ENCODE measurements around the gene IRF8.
"Not testable (repeated sequence)": the region's sequence is repeated elsewhere in the genome, so short reads cannot be mapped to it uniquely, and the experiment has no call there.

IRF8 gene

DNA sequence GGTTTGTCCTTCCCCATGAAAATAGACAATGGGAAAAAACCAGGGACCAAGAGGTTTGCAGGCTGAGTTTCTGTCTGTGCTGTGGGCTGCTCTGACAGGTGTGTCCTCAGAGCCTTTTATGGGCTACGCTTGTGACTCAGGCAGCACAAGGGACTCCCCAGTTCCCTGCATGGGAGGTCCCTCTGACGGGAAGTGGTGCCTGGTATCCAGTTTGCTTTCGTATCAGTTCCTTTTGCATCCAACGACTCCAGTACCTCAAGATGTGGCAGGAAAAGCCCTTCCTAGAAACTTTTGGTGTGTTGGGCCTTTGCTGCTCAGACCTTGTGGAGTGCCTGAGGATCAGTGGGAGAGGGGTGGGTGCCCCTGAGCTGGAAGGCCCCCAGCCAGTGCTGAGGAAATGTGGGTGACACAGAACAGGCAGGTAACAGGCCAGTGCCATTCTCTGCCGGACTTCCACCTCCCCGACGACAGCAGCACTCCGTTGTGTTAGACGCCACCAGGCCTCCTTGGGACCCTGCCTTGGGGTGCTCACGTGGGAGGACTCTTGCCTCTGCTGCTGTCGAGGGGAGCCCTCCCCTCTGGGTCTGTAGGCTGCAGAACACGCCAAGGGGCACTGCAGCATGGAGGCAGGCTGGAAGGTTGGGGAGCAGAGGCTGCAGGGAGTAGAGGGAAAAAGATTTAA lies 38.4 kb upstream of the IRF8 start:
- in situ Hi-C loops (cut with MboI; ENCODE audit: low sequenced_read_pairs): no loop called here
- Histone ChIP-seq H3K4me3 (no peak overlapping the region), H3K9me3 (no peaks in the 10 kb centered on the region), H3K36me3 (replicated peaks) (no peaks in the 10 kb centered on the region), H3K27me3 (ENCODE audit: low read depth) (peaks cover 11% of the 10 kb centered on the region), H3K4me1 (no peaks in the 10 kb centered on the region)
- DNase-seq (ENCODE audit: low spot score in 2 of 2): no peak

DNA sequence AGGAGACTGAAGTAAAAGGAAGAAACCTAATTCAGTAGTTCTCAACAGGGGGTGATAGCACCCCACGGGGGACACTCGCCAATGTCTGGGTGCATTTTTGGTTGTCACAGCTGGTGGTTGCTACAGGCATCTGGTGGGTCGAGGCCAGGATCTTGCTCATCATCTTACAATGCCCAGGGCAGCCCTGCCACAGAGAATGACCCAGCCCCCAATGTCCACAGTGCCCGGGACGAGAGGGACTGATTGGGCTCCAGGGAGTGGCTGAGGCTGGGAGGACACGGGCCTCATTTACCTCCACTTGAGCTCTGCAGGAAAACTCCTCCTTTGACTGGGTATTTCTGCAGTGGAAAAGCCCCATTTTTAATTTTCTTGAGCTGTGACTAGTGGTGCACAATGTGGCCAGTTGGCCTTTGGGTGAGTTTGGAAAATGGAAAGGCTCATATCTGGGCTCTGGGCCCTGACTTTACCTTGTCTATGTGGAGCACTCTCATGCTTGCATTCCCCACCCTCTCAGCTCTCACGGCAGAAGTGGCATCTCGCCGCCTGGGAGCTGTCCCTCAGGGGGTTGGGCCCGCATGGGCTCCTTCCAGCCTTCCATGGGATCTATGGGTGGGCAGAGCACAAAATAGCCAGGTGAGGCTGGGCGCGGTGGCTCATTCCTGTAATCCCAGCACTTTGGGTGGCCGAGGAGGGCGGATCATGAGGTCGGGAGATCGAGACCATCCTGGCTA lies 37.7 kb upstream of the IRF8 start:
- Histone ChIP-seq H3K9me3 (no peaks in the 10 kb centered on the region), H3K4me3 (no peak overlapping the region), H3K27me3 (ENCODE audit: low read depth) (peaks cover 11% of the 10 kb centered on the region), H3K36me3 (replicated peaks) (no peaks in the 10 kb centered on the region), H3K4me1 (no peaks in the 10 kb centered on the region)
- DNase-seq (ENCODE audit: low spot score in 2 of 2): no peak
- in situ Hi-C loops (cut with MboI; ENCODE audit: low sequenced_read_pairs): no loop called here

DNA sequence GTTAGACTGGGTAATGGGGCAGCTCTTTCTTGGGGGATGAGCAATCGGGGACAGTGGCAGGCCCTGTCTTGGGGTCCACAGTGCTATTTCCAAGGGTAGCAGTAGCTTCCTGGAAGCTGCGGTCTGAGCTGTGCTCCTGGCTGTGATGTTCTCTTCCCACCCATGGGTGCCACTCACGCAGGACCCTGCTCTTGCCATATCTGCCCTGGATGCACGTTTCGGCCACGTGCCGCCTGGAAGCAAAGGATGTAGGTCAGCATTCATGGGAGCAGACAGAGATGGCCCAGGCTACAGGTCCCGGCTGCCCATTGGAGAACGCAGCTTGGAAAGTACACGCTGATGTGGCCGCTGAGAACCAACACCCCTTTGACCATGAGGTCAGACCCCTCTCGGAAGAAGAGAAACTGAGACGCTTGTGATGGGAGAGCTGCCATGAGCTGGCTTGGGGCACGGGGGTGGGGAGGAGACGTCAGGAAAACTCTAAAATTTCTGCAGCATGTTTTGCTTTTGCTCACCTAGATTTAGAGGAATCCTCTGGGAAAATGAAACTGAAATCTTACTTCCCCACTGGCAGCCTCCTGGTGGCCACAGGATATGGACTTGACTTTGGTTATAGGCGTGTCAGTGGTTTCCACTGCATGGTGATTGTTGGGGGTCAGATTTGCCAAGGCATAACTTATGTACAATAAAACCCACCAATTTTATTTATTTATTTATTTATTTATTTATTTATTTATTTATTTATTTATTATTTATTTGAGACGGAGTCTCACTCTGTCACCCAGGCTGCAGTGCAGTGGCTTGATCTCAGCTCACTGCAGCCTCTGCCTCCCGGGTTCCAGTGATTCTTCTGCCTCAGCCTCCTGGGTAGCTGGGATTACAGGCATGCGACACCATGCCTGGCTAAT lies 36.2 kb upstream of the IRF8 start:
- Histone ChIP-seq H3K9me3 (no peaks in the 10 kb centered on the region), H3K4me3 (no peak overlapping the region), H3K36me3 (replicated peaks) (no peaks in the 10 kb centered on the region), H3K27me3 (ENCODE audit: low read depth) (peaks cover 6% of the 10 kb centered on the region), H3K4me1 (no peaks in the 10 kb centered on the region)
- in situ Hi-C loops (cut with MboI; ENCODE audit: low sequenced_read_pairs): no loop called here
- no peak for DNase-seq (ENCODE audit: low spot score in 2 of 2)

DNA sequence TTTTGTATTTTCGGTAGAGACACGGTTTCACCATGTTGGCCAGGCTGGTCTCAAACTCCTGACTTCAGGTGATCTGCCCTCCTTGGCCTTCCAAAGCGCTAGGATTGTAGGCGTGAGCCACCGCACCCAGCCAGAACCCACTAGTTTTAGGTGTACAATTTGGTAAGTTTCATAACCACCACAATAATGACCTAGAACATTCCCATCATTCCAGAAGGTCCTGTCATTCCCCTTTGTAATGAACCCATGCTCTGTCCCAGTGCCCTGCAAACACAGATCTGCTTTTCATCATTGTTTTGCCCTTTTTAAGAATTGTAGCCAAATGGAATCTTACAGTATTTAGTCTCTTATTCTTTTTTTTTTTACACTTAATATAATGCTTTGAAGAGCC lies 35.6 kb upstream of the IRF8 start:
- no peaks in the 10 kb centered on the region for H3K4me1 ChIP-seq
- peaks cover 3% of the 10 kb centered on the region for H3K27me3 ChIP-seq (ENCODE audit: low read depth)
- H3K9me3 ChIP-seq: no peaks in the 10 kb centered on the region
- no peak overlapping the region for H3K4me3 ChIP-seq
- in situ Hi-C loops (cut with MboI; ENCODE audit: low sequenced_read_pairs): no loop called here
- no peaks in the 10 kb centered on the region for H3K36me3 ChIP-seq (replicated peaks)
- DNase-seq (ENCODE audit: low spot score in 2 of 2): no peak

DNA sequence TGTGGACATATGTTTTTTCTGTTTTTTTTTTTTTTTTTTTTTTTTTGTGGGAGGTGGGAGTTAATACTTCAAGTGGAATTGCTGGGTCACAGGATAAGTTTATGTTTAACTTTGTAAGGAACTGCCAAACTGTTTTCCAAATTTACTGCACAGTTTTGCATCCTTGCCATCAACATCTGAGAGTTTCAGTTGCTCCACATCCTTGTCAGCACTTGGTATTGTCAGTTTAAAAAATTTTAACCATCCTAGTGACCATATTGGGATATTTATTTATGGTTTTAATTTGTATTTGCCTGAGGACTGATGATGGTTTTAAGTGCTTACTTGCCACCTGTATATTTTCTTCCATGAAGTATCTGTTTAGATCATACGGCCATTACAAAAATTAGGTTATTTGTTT lies 34.0 kb upstream of the IRF8 start:
- in situ Hi-C loops (cut with MboI; ENCODE audit: low sequenced_read_pairs): no loop called here
- no peak overlapping the region for H3K4me3 ChIP-seq
- H3K9me3 ChIP-seq: no peaks in the 10 kb centered on the region
- H3K4me1 ChIP-seq: no peaks in the 10 kb centered on the region
- H3K27me3 ChIP-seq (ENCODE audit: low read depth): peaks cover 4% of the 10 kb centered on the region
- H3K36me3 ChIP-seq (replicated peaks): no peaks in the 10 kb centered on the region
- no peak for DNase-seq (ENCODE audit: low spot score in 2 of 2)

DNA sequence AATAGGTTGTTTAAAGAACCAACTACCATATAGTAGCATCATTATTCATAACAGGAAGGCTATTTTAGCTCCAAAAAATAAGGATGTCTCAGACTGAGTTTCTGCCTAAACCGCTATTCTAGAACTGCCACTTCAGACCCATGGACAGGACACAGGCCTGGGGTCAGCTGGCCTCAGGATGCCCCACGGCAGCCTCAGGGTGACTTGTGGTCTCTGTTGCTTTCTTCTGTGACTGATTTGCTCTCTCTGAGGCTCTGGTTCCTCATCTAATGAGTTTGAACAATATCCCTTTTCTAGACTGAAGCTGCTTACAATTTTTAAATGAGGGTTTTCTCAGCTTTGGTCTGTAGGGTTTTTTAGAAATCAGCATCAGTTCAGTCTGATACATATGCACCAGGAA lies 31.8 kb upstream of the IRF8 start:
- Histone ChIP-seq H3K36me3 (replicated peaks) (no peaks in the 10 kb centered on the region), H3K27me3 (ENCODE audit: low read depth) (peaks cover 8% of the 10 kb centered on the region), H3K9me3 (no peaks in the 10 kb centered on the region), H3K4me1 (no peaks in the 10 kb centered on the region), H3K4me3 (no peak overlapping the region)
- in situ Hi-C loops (cut with MboI; ENCODE audit: low sequenced_read_pairs): no loop called here
- DNase-seq (ENCODE audit: low spot score in 2 of 2): no peak

DNA sequence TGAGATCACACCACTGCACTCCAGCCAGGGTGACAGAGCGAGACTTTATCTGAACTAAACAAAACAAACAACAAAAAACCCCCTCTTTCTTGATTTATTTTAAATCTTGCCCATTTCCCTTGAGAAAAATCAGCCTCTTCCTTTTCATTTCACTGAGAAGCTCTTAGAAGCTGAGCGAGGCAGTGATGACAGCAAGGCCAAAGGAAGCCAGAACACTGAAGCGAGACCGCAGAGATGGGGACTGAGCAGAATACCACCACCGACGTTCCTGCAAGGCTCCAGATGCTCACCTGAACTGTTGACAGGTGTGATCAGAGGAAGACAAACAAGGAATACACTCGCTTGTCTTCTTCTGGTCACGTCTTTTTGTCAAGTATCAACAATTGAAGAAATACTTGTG lies 30.5 kb upstream of the IRF8 start:
- Histone ChIP-seq H3K4me3 (no peak overlapping the region), H3K36me3 (replicated peaks) (no peaks in the 10 kb centered on the region), H3K4me1 (no peaks in the 10 kb centered on the region), H3K9me3 (no peaks in the 10 kb centered on the region), H3K27me3 (ENCODE audit: low read depth) (peaks cover 8% of the 10 kb centered on the region)
- in situ Hi-C loops (cut with MboI; ENCODE audit: low sequenced_read_pairs): no loop called here
- no peak for DNase-seq (ENCODE audit: low spot score in 2 of 2)

DNA sequence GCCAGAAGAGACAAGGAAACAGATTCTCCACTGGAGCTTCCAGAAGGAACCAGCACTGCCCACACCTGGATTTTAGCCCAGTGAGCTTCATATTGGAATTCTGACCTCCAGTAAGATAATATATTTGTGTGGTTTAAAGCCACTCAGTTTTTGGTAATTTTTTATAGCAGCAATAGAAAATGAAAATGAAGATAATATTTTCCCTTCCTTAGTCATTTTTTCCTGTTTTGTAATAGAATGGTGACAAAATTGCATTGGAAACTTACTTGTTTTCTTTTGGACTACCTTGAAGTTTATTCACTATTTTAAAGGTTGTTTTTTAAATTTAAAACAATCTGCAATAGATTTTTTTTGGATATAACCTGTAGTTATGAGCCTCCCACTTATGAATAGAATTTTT lies 29.8 kb upstream of the IRF8 start:
- Histone ChIP-seq H3K4me3 (no peak overlapping the region), H3K4me1 (no peaks in the 10 kb centered on the region), H3K9me3 (no peaks in the 10 kb centered on the region), H3K36me3 (replicated peaks) (no peaks in the 10 kb centered on the region), H3K27me3 (ENCODE audit: low read depth) (peaks cover 8% of the 10 kb centered on the region)
- no peak for DNase-seq (ENCODE audit: low spot score in 2 of 2)
- in situ Hi-C loops (cut with MboI; ENCODE audit: low sequenced_read_pairs): no loop called here

DNA sequence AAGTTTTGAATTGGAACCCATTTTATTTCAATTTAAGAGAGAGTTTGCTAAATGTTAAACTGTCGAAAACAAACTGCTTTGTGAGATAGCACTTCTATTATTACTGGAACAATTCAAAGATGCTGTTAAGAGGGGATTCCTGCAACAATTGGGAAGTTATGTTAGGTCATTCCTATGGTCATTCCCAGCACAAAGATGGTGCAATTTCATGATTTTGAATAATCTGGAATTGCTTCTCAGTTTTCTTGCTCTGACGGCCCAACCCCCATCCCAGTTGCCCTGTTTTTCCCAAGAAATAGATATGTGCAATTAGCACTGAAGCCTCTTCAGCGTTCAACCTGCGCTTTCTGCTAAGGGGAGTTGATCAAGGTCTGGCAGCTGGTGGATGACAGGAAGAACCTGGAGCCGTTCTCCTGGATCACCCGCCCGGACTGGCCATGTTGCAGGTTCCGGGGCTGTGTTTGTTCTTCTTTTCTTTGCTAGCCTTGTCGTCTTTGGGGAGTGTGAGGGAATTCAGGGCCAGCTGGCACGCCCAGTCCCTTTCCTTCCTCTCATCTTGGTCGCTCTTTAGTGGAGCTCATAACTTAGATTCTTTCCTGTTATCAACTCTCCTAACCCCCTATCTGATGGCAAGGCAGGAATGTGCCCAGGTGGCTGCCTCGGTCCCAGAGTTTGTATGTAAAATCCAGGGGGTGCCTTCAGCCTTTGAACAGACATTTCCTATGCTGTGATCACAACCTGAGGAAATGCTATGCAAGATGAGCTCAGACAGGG lies 29.0 kb upstream of the IRF8 start:
- no peak for DNase-seq (ENCODE audit: low spot score in 2 of 2)
- no peaks in the 10 kb centered on the region for H3K9me3 ChIP-seq
- H3K36me3 ChIP-seq (replicated peaks): no peaks in the 10 kb centered on the region
- in situ Hi-C loops (cut with MboI; ENCODE audit: low sequenced_read_pairs): no loop called here
- peaks cover 8% of the 10 kb centered on the region for H3K27me3 ChIP-seq (ENCODE audit: low read depth)
- H3K4me1 ChIP-seq: no peaks in the 10 kb centered on the region
- H3K4me3 ChIP-seq: no peak overlapping the region

DNA sequence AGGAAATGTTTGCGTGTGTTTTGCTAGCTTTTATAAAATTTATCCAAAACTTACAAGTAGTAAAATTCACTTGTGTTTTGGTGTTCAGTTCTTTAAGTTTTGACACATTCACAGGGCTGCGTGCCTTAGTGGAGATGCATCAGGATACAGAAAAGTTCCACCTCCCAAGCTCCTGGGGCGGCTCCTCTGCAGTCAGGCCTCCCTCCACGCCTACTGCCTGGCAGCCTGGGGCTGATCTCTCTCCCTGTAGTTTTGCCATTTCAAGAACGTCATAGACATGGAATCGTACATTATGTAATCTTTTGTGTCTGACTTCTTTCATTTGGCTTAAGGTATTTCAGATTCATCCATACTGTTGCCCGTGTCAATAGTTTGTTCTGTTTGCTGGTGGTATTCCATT lies 27.2 kb upstream of the IRF8 start:
- no peaks in the 10 kb centered on the region for H3K9me3 ChIP-seq
- H3K36me3 ChIP-seq (replicated peaks): no peaks in the 10 kb centered on the region
- H3K4me1 ChIP-seq: no peaks in the 10 kb centered on the region
- H3K27me3 ChIP-seq (ENCODE audit: low read depth): peaks cover 12% of the 10 kb centered on the region
- in situ Hi-C loops (cut with MboI; ENCODE audit: low sequenced_read_pairs): no loop called here
- no peak overlapping the region for H3K4me3 ChIP-seq
- DNase-seq (ENCODE audit: low spot score in 2 of 2): no peak

DNA sequence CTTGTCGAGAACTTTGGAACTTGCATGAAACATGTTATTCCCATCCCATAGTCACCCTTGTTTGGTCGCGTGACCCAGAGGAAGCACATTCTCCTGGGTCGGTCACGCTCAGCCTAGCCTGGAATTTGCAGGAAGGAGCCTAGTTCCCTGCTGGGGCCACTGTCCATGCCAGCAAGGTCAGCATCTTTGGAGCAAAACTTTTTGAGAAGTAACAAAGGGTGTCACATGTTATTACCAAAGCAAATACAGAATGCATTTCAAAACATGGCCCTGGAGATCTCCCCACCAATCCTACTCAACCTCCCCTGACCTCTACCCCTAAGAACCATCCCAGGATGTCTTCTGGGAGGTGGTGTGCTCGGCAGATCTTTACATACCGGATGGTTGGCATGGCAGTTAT lies 26.2 kb upstream of the IRF8 start:
- H3K4me1 ChIP-seq: no peaks in the 10 kb centered on the region
- in situ Hi-C loops (cut with MboI; ENCODE audit: low sequenced_read_pairs): no loop called here
- H3K4me3 ChIP-seq: no peak overlapping the region
- peaks cover 12% of the 10 kb centered on the region for H3K27me3 ChIP-seq (ENCODE audit: low read depth)
- no peak for DNase-seq (ENCODE audit: low spot score in 2 of 2)
- H3K36me3 ChIP-seq (replicated peaks): no peaks in the 10 kb centered on the region
- no peaks in the 10 kb centered on the region for H3K9me3 ChIP-seq

DNA sequence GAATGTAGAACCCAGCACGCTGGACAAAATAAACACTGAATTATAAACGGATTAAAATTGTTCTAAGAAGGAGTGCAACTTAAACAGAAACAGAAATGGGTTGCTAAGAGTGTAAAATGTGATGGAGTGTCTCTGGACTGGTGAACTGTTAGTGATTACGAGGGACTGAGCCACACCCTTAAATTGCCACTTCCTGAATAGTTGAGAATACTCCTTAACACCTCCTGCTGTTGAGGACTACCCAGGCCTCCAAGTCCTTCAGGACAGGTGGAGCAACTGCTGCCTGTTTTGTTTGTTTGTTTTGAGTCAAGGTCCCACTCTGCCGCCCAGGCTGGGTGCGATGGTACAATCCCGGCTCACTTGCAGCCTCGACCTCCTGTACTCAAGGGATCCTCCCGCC lies 25.8 kb upstream of the IRF8 start:
- peaks cover 12% of the 10 kb centered on the region for H3K27me3 ChIP-seq (ENCODE audit: low read depth)
- in situ Hi-C loops (cut with MboI; ENCODE audit: low sequenced_read_pairs): no loop called here

DNA sequence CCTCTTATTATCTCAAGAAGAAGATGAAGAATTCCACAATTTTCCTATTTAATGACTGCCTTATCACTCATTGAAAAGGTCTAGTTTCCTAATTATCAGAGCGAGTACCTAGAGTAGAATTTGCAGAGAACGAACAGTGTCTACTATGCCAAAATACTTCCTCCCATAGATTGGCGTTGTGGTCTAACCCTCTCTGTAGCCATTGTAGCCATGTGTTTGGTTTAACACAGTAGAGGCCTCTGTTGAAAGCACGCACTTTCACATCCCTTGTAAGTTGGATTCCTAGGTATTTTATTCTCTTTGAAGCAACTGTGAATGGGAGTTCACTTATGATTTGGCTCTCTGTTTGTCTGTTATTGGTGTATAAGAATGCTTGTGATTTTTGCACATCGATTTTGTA lies 24.9 kb upstream of the IRF8 start:
- in situ Hi-C loops (cut with MboI; ENCODE audit: low sequenced_read_pairs); H3K36me3 ChIP-seq (replicated peaks); H3K9me3 ChIP-seq; DNase-seq (ENCODE audit: low spot score in 2 of 2); H3K4me3 ChIP-seq; H3K4me1 ChIP-seq: not testable (repeated sequence)
- H3K27me3 ChIP-seq (ENCODE audit: low read depth): peaks cover 12% of the 10 kb centered on the region

More for the DNA sequence above, 25.8 kb upstream of the IRF8 start:
- no peak for DNase-seq (ENCODE audit: low spot score in 2 of 2)
- Histone ChIP-seq H3K4me3 (no peak overlapping the region), H3K36me3 (replicated peaks) (no peaks in the 10 kb centered on the region), H3K9me3 (no peaks in the 10 kb centered on the region), H3K4me1 (no peaks in the 10 kb centered on the region)
